OCI-LY3 (cell line): Measurements from ENCODE around the gene ZNF761.

ENCODE experiments used
- H2AFZ ChIP-seq: fragments of 200-600, 300-600 bp; shearing (Covaris generic); 2 replicates; pipeline ENCODE4 v1.6.0; 2014; ENCODE audit warnings: antibody characterized with exemption, low read depth, low read length
- H3K27ac ChIP-seq: fragments of 200-600, 300-600 bp; sonication (generic); 2 replicates; pipeline ENCODE4 v1.5.1; 2014; ENCODE audit warnings: mild to moderate bottlenecking, low read length, moderate library complexity, mixed read lengths
- H3K27me3 ChIP-seq: fragments of 200-600, 300-600 bp; sonication (generic); 2 replicates; pipeline ENCODE4 v1.6.1; 2014; ENCODE audit warnings: low read depth, low read length, mixed read lengths
- H3K36me3 ChIP-seq: fragments of 200-600, 300-600 bp; sonication (generic); replicated peaks from 2 replicates; pipeline ENCODE3; 2014; ENCODE audit warnings: low read depth, low read length, mixed read lengths
- H3K4me1 ChIP-seq: fragments of 300-600, 200-600 bp; sonication (generic); 2 replicates; pipeline ENCODE4 v1.6.1; 2014; ENCODE audit warnings: low read length, mixed read lengths
- H3K4me2 ChIP-seq: fragments of 200-600, 300-600 bp; sonication (generic); 2 replicates; pipeline ENCODE4 v1.6.1; 2014; ENCODE audit warnings: low read length, mixed read lengths
- H3K4me3 ChIP-seq: fragments of 300-600, 200-600 bp; sonication (generic); 2 replicates; pipeline ENCODE4 v1.5.1; 2014; ENCODE audit warnings: antibody characterized with exemption, mild to moderate bottlenecking, low read length, moderate library complexity
- H3K79me2 ChIP-seq: fragments of 300-600, 200-600 bp; shearing (Covaris generic); 2 replicates; pipeline ENCODE4 v1.6.1; 2014; ENCODE audit warnings: mild to moderate bottlenecking, low read length, mixed read lengths
- H3K9ac ChIP-seq: fragments of 300-600, 200-600 bp; shearing (Covaris generic); 2 replicates; pipeline ENCODE4 v1.6.0; 2014; ENCODE audit warnings: mild to moderate bottlenecking, low read length, moderate library complexity
- H3K9me3 ChIP-seq: fragments of 200-600, 300-600 bp; shearing (Covaris generic); 2 replicates; pipeline ENCODE4 v1.6.1; 2014; ENCODE audit warnings: low read length, mixed read lengths; ENCODE audit not compliant: insufficient read depth
- H4K20me1 ChIP-seq: fragments of 200-600, 300-600 bp; sonication (generic); 2 replicates; pipeline ENCODE4 v1.6.1; 2016; ENCODE audit warnings: low read length, mixed read lengths; ENCODE audit not compliant: insufficient read depth
- CTCF ChIP-seq: fragments of 200-600, 300-600 bp; sonication (generic); IDR thresholded peaks from 2 replicates; pipeline ENCODE4 v1.5.1; 2014; ENCODE audit warnings: antibody characterized with exemption, low read length, low read depth
- EZH2phosphoT487 ChIP-seq: fragments of 200-600 bp; shearing (Covaris generic); IDR thresholded peaks from 2 replicates; pipeline ENCODE4 v1.6.1; 2018; ENCODE audit warnings: antibody characterized with exemption, mixed run types, low read depth

The ZNF761 gene

GRCh38 chr19:53431399-53432087 lies at the start of gene ZNF761:
Gene ZNF761 (plus strand): TSS chr19:53431984. CDS start chr19:53447269, 15,285 bp downstream.
- Histone ChIP-seq H3K27ac (peak within 1 kb of the TSS; percentile 12; the same call in 1 of the 2 replicates), H3K4me1 (no peaks in the 10 kb centered on the region), H3K9ac (peak within 1 kb of the TSS; percentile 88), H2AFZ (peak within 1 kb of the TSS; percentile 22; the same call in 1 of the 2 replicates), H3K4me3 (peak within 1 kb of the TSS; percentile 93), H4K20me1 (no peaks in the 10 kb centered on the region), H3K36me3 (peaks cover 32% of the 10 kb centered on the region), H3K27me3 (no peaks in the 10 kb centered on the region), H3K79me2 (peaks cover 37% of the 10 kb centered on the region), H3K9me3 (peaks cover 11% of the 10 kb centered on the region), H3K4me2 (peak within 1 kb of the TSS; percentile 68)
- TF ChIP-seq CTCF = peak; percentile 14; the same call in 1 of the 2 replicates
- TF ChIP-seq EZH2phosphoT487 = no peak

DNA sequence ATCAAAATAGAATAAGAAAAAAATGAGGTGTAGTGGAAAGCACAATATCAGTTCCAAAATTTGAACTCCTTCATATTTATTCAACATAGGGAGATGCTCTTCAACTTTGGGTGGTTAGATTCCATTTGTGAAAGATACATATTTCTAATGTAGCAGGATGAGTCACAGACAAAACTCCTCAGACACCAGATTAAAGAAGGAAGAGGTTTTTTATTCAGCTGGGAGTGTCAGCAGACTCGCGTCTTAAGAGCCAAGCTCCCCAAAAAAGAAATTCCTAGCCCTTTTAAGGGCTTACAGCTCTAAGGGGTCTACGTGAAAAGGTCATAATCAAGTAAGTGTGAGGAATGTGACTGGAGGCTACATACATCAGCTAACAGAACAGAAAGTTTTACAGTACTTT lies 43.6 kb upstream of the ZNF761 start:
- no peak overlapping the region for H2AFZ ChIP-seq
- H3K9me3 ChIP-seq = 0 out of 2 replicates have a peak, but pooled peaks cover 17% of the 10 kb centered on the region
- H3K36me3 ChIP-seq = no peaks in the 10 kb centered on the region
- no peak overlapping the region for H3K4me2 ChIP-seq
- no peaks in the 10 kb centered on the region for H3K27me3 ChIP-seq
- H3K27ac ChIP-seq = no peak overlapping the region
- no peak overlapping the region for H3K9ac ChIP-seq
- H3K4me1 ChIP-seq = no peaks in the 10 kb centered on the region
- no peaks in the 10 kb centered on the region for H3K79me2 ChIP-seq
- TF ChIP-seq CTCF = no peak
- TF ChIP-seq EZH2phosphoT487 = no peak
- no peak overlapping the region for H3K4me3 ChIP-seq
- H4K20me1 ChIP-seq = no peaks in the 10 kb centered on the region

GRCh38 chr19:53388904-53389303 lies 42.9 kb upstream of the ZNF761 start:
- no peak for TF ChIP-seq EZH2phosphoT487
- no peak for TF ChIP-seq CTCF
- Histone ChIP-seq H3K79me2 (no peaks in the 10 kb centered on the region), H3K4me3 (no peak overlapping the region), H3K36me3 (no peaks in the 10 kb centered on the region), H3K27me3 (no peaks in the 10 kb centered on the region), H3K27ac (no peak overlapping the region), H3K9me3 (0 out of 2 replicates have a peak, but pooled peaks cover 17% of the 10 kb centered on the region), H3K4me2 (no peak overlapping the region), H3K9ac (no peak overlapping the region), H4K20me1 (no peaks in the 10 kb centered on the region), H2AFZ (no peak overlapping the region), H3K4me1 (no peaks in the 10 kb centered on the region)

- H3K9me3 ChIP-seq = 0 out of 2 replicates have a peak, but pooled peaks cover 16% of the 10 kb centered on the region
- no peak overlapping the region for H3K4me3 ChIP-seq
- H2AFZ ChIP-seq = no peak overlapping the region
- H3K9ac ChIP-seq = no peak overlapping the region
- H3K36me3 ChIP-seq = no peaks in the 10 kb centered on the region
- H4K20me1 ChIP-seq = no peaks in the 10 kb centered on the region
- H3K27me3 ChIP-seq = no peaks in the 10 kb centered on the region
- no peak overlapping the region for H3K4me2 ChIP-seq
- TF ChIP-seq EZH2phosphoT487 (no peak), CTCF (no peak)
- H3K27ac ChIP-seq = no peak overlapping the region
- H3K4me1 ChIP-seq = no peaks in the 10 kb centered on the region
- no peaks in the 10 kb centered on the region for H3K79me2 ChIP-seq
Measured at GRCh38 chr19:53389571-53389970, 42.2 kb upstream of the ZNF761 start.
